Ascending aorta (tissue), 1 donor: ENCODE results near the gene CYS1. TPM values are rescaled to one million over a fixed set of nuclear protein-coding genes. Genes with fewer than 3 reads are reported as not detected.

Source experiments
- total RNA-seq: library from RNA; depleted of rRNA; stranded (reverse); fragments of >200 nt; gene quantifications from one replicate; pipeline ENCODE4 v1.1.0, GENCODE V29; 2016

CYS1 gene
- total RNA-seq, 1 donor from 2014 or later = 13.8 TPM

Other genes with a start within 250 kb of the CYS1 start
- gene TAF1B, start 236.9 kb downstream of the CYS1 start, total RNA-seq = 58.5 TPM
- 0.43 TPM for gene GRHL1, start 128.7 kb downstream of the CYS1 start, total RNA-seq
- 37.6 TPM for gene KLF11, start 36.9 kb downstream of the CYS1 start, total RNA-seq
- gene RRM2, start 42.3 kb upstream of the CYS1 start, total RNA-seq = not detected
- gene HPCAL1, start 222.5 kb upstream of the CYS1 start, total RNA-seq = 401 TPM